Choroid plexus epithelial cell (primary cell): ENCODE results near the gene CREG1.

Experiments
- DNase-seq: peaks from one replicate; pipeline ENCODE4 v3.0.0-alpha.2; 2010; ENCODE audit warnings: low read depth
- H3K4me3 ChIP-seq: 2 replicates; pipeline ENCODE4 v1.5.1; 2011; ENCODE audit warnings: low read depth, mild to moderate bottlenecking, control low read depth, low read length, moderate library complexity
- TF ChIP-seq, protein P1 (sequence below): conservative IDR thresholded peaks from 2 replicates; pipeline ENCODE4 v1.5.1; 2011; ENCODE audit warnings: low read depth, mild to moderate bottlenecking, control low read depth, inconsistent platforms, low read length, moderate library complexity

Gene CREG1

DNA sequence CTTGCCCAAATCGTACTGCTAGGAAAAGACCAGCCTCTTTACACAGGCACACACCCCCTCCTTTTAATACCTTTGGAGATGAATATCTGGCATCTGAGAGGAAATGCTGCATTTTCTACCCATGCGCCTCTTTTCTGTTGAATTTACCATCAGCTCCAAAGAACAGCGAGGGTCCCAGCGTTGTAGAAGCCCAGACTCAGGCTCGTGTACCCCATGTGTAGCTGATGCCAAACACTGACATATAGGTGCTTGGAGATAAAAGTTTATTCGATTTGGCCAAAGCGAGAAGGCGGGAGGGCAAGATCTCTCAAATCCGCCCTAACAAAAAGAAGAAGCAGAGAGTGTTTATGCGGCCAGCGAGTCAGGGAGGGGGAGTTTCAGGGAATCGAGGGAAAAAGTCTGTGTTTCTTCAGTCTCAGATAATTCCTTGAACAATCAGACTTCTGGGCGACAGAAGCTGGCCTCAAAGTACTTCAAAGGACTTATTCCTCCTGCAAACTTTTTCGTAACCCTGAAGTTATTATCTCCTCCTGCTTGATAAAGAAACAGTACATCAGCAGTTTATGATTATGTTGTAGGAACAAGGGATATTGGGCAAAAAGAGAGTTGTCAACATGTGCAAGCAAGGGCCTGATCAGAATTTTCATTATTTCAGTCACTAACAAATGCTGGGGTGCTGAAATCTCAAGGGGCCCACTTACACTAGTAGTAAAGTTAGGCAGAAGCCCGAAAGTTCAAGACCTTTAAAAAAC lies 642 bp upstream of the CREG1 start:
- no peak for DNase-seq
- peak overlapping the region; percentile 67 for H3K4me3 ChIP-seq
- TF ChIP-seq, protein P1, sequence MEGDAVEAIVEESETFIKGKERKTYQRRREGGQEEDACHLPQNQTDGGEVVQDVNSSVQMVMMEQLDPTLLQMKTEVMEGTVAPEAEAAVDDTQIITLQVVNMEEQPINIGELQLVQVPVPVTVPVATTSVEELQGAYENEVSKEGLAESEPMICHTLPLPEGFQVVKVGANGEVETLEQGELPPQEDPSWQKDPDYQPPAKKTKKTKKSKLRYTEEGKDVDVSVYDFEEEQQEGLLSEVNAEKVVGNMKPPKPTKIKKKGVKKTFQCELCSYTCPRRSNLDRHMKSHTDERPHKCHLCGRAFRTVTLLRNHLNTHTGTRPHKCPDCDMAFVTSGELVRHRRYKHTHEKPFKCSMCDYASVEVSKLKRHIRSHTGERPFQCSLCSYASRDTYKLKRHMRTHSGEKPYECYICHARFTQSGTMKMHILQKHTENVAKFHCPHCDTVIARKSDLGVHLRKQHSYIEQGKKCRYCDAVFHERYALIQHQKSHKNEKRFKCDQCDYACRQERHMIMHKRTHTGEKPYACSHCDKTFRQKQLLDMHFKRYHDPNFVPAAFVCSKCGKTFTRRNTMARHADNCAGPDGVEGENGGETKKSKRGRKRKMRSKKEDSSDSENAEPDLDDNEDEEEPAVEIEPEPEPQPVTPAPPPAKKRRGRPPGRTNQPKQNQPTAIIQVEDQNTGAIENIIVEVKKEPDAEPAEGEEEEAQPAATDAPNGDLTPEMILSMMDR: no peak

DNA sequence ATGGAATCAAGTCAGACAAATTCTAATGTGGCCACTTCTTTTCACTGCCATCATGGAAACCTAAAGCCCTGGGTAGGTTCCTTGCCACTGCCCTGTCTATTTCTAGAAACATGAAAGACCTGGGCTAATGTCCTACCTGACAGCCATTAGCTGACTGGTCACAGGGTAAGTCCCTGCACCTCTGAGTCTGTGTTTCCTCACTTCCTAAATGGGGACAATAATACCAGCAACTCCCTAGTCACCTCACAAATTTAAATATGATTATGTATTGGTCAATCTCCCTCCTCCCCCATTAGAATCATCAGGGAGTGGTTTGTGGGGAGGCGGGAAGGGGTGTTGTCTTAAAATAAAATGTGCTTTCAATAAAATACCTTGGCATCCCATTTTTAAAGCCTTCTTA lies 2.2 kb downstream of the CREG1 start:
- H3K4me3 ChIP-seq: no peak overlapping the region
- TF ChIP-seq, protein P1: no peak
- no peak for DNase-seq

DNA sequence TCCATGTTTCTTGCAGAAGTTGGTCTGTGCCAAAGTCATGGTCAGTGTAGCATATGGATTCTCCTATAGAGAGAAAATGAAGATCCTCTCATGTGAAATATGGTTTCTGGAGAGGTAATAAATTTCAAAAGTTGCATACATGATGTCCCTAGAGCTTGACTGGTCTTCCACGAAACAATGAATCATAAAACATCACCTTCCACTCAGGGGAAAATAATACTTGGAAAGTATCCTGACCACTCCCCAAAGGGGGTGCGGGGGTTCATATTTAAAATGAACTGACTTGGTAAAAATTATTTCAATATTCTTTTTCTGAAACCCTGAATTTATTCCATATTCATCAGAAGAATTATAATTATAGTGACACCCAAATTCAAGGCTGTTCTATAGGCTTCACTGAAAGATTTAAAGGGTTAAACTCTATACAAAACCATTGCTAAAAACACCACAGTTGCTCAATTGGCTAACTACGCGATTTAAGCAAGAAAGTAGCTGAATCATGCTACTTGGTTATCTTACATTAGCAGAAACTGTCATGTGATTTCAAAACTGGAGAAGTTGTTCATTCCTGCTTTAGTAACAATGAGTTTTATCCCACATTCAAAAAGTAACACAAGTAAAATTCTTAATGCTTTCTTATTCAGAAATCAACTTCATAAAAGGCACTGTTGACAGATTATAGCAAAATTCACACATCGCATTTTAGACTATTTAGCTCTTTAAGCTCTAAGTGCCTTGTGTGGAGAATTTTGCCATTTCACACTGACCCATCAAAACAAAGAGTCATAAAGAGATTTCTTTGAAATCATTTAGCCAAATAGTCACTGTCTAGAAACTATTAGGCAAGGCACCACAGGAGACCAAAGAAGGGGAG lies 5.3 kb downstream of the CREG1 start:
- peak; percentile 88 for DNase-seq
- TF ChIP-seq, protein P1: no peak
- no peak overlapping the region for H3K4me3 ChIP-seq

DNA sequence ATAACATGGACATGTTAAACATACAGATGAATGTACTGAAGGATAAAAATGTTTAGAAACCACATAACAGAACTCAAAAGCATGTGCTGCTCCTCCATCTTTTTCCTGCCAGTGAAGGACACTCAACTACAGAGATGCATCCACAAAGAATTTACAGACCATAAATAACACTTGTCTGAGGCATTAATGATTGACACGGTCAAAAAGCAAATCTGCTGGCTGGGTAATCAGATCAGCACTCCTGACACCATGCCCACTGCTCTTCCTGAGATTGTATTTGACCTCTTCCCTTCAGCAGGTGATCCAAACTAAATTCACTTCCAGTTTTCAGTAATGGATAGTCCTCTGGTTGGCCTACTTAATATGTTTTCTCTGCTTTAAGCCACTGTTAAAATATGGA lies 6.6 kb downstream of the CREG1 start:
- no peak overlapping the region for H3K4me3 ChIP-seq
- TF ChIP-seq, protein P1: no peak
- no peak for DNase-seq

DNA sequence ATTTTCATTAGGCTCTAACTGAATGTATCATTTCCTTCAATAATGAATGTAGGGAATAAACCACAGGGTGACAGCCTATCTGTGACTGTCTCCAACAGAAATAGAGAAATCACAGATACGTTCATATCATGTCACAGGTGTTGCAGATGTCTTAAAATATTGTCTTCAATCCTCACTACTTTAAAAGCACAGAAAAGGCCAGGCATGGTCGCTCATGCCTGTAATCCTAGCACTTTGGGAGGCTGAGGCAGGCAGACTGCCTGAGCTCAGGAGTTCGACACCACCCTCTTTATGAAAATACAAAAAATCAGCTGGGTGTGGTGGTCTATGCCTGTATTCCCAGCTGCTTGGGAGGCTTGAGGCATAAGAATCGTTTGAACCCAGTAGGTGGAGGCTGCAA lies 8.2 kb downstream of the CREG1 start:
- DNase-seq: no peak
- no peak overlapping the region for H3K4me3 ChIP-seq
- TF ChIP-seq, protein P1: no peak

DNA sequence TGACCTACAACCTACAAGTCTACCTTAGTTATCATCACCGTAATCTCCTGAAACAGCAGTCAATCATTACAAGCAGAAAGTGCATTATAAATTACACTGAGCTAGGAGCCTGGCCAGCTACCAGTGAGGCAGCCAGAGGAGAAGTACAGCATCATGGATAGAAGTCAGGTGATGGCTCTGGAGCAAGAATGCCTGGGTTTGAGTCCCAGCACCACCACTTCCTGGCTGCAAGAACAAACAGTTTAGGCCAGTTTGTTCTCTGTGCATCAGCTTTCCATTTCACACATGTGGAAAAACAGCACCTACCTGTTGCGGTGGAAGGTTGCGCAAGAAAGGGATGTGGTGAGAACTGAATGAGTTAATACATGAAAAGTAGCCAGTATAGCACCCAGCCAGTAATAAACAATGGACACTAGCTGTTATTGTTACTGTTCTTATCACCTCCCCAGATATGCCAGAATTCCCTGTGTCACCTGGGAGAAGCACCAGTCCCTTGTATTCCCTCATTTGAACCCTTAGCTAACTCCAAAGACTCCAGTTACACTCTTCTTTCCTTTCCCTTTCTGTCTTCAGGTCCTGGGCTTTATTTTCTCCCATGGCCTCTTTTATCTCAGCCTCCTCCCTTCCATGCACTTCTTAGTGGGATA lies 9.0 kb downstream of the CREG1 start:
- no peak for DNase-seq
- no peak overlapping the region for H3K4me3 ChIP-seq
- TF ChIP-seq, protein P1: no peak
